Measurements from ENCODE around the gene SRD5A1. TPM values are rescaled to one million over a fixed set of nuclear protein-coding genes. Genes with fewer than 3 reads are reported as not detected.

The SRD5A1 gene
- total RNA-seq, 4 donors from 2014 or later: 0.29 to 71.2 (median 10.1) TPM

DNA sequence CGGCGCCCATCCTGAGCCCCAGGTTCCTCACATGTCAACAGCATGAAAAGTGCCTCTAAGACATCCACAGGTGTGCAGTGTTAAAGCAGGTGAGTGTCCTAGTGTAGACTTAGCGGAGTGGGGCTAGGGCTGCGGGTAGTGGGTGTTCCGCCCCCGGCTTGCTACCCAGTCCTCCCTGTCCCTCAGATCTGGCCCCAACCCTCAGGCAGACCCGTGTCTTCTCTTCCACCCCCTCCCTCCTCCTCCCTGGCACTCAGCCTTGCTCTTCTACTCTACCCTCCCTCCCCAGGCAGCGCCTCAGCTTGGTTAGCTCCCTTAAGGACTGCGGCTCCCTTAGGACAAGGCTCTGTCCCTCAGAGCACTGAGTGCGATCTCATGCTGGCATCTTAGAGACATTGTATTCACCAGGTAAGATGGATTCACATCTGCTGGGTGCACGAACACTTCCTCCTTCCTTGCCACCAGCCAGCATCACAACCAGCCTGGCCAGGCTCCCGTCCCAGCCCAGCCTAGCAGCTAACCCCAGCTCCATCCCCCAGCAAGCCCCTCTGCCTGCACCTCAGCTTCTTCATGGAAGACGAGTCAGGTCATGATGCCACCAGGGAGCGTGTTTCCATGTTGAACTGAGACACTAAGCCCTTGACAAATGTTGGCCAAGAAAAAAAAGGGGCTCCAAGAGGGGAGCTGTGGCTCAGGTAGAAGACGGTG, 47.1 kb upstream of the SRD5A1 start:
- no peak for TF ChIP-seq POLR2A (IDR thresholded peaks at IDR 0.05)
- TF ChIP-seq, protein P1, sequence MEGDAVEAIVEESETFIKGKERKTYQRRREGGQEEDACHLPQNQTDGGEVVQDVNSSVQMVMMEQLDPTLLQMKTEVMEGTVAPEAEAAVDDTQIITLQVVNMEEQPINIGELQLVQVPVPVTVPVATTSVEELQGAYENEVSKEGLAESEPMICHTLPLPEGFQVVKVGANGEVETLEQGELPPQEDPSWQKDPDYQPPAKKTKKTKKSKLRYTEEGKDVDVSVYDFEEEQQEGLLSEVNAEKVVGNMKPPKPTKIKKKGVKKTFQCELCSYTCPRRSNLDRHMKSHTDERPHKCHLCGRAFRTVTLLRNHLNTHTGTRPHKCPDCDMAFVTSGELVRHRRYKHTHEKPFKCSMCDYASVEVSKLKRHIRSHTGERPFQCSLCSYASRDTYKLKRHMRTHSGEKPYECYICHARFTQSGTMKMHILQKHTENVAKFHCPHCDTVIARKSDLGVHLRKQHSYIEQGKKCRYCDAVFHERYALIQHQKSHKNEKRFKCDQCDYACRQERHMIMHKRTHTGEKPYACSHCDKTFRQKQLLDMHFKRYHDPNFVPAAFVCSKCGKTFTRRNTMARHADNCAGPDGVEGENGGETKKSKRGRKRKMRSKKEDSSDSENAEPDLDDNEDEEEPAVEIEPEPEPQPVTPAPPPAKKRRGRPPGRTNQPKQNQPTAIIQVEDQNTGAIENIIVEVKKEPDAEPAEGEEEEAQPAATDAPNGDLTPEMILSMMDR (IDR thresholded peaks at IDR 0.05): no peak
- Histone ChIP-seq H3K27ac (no peak overlapping the region), H3K4me1 (no peaks in the 10 kb centered on the region), H3K4me3 (no peak overlapping the region), H3K27me3 (no peaks in the 10 kb centered on the region), H3K36me3 (no peaks in the 10 kb centered on the region), H3K9me3 (no peaks in the 10 kb centered on the region)
- no peak for DNase-seq
- intact Hi-C loops (cut with DNase I; ENCODE audit: low total_unique reads): no loop called here

DNA sequence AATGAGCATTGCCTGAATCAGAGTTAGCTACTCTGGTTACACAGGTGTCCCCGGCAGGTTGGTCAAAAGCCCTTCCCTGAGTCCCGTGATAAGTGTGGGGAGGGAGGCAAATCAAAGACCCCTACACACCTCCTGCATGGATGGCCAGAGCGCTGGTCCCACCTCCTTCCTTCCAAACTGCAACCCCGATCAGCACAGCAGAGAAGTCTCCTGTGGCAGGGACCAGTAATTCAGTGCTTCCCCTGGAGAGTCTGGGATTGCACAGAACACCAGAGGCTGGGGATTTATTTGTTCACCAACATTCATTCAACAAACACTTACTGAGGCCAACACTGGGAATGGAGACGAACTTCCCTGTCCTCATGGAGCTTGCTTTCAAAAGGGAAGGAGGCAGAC, 46.6 kb upstream of the SRD5A1 start:
- Histone ChIP-seq H3K4me3 (no peak overlapping the region), H3K27me3 (no peaks in the 10 kb centered on the region), H3K36me3 (no peaks in the 10 kb centered on the region), H3K4me1 (no peaks in the 10 kb centered on the region), H3K27ac (no peak overlapping the region), H3K9me3 (no peaks in the 10 kb centered on the region)
- no peak for DNase-seq
- TF ChIP-seq, protein P1 (IDR thresholded peaks at IDR 0.05): no peak
- no peak for TF ChIP-seq POLR2A (IDR thresholded peaks at IDR 0.05)
- intact Hi-C loops (cut with DNase I; ENCODE audit: low total_unique reads): no loop called here

DNA sequence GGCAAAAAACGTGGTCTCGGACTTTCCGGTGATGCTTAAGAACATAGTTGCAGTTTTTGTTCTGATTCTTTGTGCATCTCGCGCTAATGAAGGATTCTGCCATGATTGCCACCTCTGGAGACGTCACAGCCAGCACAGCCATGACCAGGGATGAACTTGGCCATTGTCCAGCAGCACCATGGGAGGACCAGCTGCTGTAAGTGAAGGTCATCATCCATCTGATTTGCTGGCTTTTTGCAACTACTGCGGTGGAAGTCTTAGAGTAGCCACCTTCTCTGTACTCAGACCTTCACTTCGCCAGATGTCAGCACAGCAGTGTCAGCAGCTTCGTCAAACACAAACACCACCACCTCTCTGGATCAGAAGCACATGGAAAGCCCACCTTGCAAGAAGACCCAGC, 46.1 kb upstream of the SRD5A1 start:
- no peak overlapping the region for H3K4me3 ChIP-seq
- H3K27ac ChIP-seq: no peak overlapping the region
- no peaks in the 10 kb centered on the region for H3K36me3 ChIP-seq
- intact Hi-C loops (cut with DNase I; ENCODE audit: low total_unique reads): no loop called here
- H3K9me3 ChIP-seq: no peaks in the 10 kb centered on the region
- TF ChIP-seq, protein P1 (IDR thresholded peaks at IDR 0.05): no peak
- TF ChIP-seq POLR2A (IDR thresholded peaks at IDR 0.05): no peak
- H3K4me1 ChIP-seq: no peaks in the 10 kb centered on the region
- no peak for DNase-seq
- no peaks in the 10 kb centered on the region for H3K27me3 ChIP-seq

DNA sequence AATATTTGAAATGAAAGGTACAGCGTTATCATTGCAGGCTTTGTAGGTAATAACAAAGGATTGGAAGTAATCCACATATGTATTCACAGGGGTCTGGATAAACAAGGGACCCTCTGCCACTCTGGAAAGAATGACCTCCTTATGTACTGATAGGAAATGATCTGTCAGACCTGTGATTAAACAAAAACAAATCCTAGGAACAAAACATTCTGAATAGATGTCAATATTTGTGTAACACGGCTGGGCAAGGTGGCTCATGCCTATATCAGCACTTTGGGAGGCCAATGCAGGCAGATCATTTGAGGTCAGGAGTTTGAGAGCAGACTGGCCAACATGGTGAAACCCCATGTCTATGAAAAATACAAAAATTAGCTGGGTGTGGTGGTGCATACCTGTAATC, 42.7 kb upstream of the SRD5A1 start:
- H3K4me1 ChIP-seq: no peaks in the 10 kb centered on the region

DNA sequence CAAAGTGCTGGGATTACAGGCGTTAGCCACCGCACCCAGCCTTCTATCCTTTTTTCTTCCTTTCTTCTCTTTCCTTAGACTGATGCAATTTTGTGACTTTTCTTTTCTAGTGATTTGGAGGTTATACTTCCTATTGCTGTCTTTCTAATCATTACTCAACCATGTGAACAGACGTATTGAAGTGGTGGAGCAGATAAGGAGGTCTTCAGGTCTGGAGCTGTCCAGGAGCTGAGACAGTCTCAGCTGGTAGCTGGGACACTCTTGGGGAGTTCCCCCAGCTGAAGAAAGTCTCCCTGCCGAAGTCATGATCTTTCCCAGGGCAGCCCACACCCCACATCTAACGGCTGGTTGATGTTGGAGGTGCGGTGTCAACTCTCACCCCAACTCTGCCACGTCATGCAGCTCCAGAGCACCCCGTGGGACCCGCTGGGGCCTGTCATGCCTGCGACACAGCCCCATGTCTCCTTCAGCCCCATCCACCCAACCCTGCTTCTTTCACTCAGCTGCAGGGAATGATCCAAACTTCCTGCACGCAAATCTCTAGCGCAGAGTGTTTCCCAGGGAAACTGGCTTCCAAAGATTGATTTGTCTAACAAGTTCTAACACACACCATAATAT, 41.5 kb upstream of the SRD5A1 start:
- intact Hi-C loops (cut with DNase I; ENCODE audit: low total_unique reads): no loop called here
- H3K4me1 ChIP-seq: no peaks in the 10 kb centered on the region
- no peak overlapping the region for H3K27ac ChIP-seq
- DNase-seq: no peak
- no peaks in the 10 kb centered on the region for H3K36me3 ChIP-seq
- TF ChIP-seq POLR2A (IDR thresholded peaks at IDR 0.05): no peak
- TF ChIP-seq, protein P1 (IDR thresholded peaks at IDR 0.05): no peak
- no peaks in the 10 kb centered on the region for H3K27me3 ChIP-seq
- H3K4me3 ChIP-seq: no peak overlapping the region
- H3K9me3 ChIP-seq: no peaks in the 10 kb centered on the region

More for the DNA sequence above, 42.7 kb upstream of the SRD5A1 start:
- Histone ChIP-seq H3K36me3 (no peaks in the 10 kb centered on the region), H3K9me3 (no peaks in the 10 kb centered on the region), H3K27me3 (no peaks in the 10 kb centered on the region), H3K27ac (no peak overlapping the region), H3K4me3 (no peak overlapping the region)
- TF ChIP-seq, protein P1 (IDR thresholded peaks at IDR 0.05): no peak
- no peak for TF ChIP-seq POLR2A (IDR thresholded peaks at IDR 0.05)
- no peak for DNase-seq
- intact Hi-C loops (cut with DNase I; ENCODE audit: low total_unique reads): no loop called here

Measured in uterus (tissue), 4 donors.